Measurements from ENCODE around the gene MPP7.

MPP7 gene

DNA sequence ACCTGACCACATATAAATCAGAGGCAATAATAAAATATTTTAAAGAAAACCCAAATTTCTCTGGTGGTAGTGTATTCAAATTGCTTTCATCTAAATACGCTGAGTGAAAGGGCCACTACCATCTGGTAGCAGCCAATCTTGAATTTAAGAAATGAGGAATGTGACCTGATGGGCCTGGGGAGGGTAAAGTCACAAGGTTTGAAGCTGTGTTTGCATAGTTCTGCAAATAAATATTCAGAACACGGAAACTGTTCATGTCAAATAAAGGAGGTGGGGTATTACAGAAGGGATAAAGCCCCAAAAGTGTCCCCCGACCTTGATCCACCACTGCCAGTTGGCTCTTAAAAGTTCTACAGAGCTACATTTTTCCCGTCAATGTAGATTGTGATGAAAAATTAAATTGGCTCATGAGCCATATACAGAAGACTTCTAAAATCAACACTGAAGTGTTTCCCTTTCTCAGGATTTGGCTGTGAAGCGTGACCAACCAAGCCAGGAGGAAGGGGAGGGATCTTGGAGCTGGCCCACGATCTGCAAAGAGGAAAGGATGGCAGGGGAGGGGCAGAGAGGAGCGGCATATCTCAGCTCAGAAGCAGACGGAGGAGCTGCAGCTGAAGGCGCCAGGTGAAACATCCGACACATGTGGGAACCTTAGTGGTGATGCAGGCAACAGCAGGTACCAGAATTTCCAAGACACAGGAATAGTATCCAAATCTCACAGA is 39.6 kb downstream of the MPP7 start:
- no peak for DNase-seq

DNA sequence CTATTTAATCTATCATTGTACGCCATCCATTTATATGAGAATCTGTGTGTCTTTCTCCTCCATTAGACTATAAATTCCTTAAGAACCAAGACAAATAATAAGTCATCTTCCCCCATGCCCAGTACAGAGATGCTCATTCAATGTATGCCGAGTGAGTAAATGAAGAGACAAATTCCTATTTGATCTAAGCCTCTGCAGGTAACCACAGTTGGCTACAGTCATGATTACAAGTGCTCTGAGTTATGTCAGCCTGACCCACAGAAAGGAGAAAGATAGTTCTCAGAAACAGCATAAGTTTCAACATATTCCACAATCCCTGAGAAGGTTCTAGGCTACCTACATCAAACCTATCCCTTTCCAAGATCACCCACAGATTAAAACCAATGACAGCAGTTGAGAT is 46.1 kb downstream of the MPP7 start:
- no peak for DNase-seq

DNA sequence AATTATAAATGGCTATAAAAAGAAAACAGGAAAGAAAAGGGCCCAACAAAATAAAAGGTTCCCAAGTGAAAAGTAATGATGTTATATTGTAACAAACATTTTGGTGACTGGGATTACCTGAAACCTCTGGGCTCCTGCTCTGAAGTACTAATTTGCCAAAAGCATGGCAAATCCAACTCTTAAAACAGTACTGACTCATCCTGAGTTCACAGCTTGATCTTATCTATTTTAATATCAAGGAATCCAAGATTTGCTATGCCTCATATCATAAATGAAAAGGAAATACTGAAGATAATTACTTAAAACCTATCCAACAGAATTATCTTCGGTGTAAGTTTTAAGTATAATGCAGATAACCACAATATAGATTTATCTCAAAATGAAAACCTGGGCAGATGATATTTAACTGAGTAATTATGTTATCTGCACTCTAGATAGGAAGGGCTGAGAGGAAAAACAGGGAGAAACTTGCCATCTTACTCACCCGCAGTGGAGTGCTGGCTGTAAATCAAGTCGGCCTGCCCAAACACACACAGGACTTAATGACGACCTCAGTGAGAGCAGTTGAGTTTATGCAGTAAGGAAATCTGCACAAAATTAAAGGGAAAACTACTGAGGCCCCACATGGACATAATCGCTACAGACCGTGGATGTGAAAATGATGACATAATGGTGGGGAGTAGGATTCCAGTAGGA is 48.4 kb downstream of the MPP7 start:
- no peak for DNase-seq

DNA sequence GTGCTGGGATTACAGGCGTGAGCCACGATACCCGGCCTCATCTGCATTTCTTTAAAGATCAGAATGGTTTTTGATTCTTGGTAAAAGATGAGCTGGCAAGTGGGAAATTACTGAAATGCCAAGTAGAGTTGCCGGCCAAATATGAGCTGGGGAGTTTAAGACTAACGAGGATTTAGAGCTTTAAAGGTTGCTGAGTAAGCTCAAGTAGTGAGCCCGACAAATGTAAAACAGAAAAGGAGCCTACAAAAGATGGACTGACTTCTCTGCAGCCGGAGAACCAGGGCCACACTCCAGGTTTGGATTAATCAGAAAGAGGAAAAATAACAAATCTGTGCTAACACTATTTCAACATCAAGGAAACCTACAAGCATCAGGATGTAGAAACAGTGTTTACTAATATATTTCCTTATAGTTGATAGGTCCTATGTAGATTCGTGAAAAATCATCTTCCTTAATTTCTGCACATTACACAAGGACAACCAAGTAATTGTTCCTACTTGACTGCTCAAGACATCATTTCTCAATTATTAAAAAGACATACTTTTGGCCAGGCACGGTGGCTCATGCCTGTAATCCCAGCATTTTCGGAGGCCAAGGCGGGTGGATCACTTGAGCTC is 49.6 kb downstream of the MPP7 start:
- no peak for DNase-seq

Measured in NCI-H2081 (cell line).